Bronchial epithelial cell (primary cell): ENCODE data around the gene KSR1. TPM values are rescaled to one million over a fixed set of nuclear protein-coding genes. Genes with fewer than 3 reads are reported as not detected.

Source experiments
- DNase-seq: peaks from one replicate; pipeline ENCODE4 v3.0.0-alpha.2; 2010; ENCODE audit warnings: low read depth
- FAIRE-seq: peaks from 2 replicates; lab custom pipeline; 2011; peaks lifted over from hg19 to GRCh38; lab: Jason Lieb, UNC
- H3K27me3 ChIP-seq: 2 replicates; pipeline ENCODE4 v1.5.1; 2011; ENCODE audit warnings: low read length; ENCODE audit not compliant: control insufficient read depth, insufficient read depth
- H3K36me3 ChIP-seq: 2 replicates; pipeline ENCODE4 v1.5.1; 2011; ENCODE audit warnings: low read length; ENCODE audit not compliant: control insufficient read depth, insufficient read depth
- H3K4me3 ChIP-seq: 2 replicates; pipeline ENCODE4 v1.5.1; 2011; ENCODE audit warnings: mild to moderate bottlenecking, low read depth, low read length, control low read depth
- total RNA-seq: library from RNA; depleted of rRNA; stranded (reverse); fragments of >200 nt; gene quantifications from 2 replicates; pipeline ENCODE4 v1.2.1, GENCODE V29; 2014
- TF ChIP-seq, protein P1 (sequence below): IDR thresholded peaks from 2 replicates; pipeline ENCODE4 v1.5.1; 2011; ENCODE audit warnings: mild to moderate bottlenecking, moderate library complexity, low read length, control low read depth, inconsistent platforms; ENCODE audit not compliant: insufficient read depth, severe bottlenecking

KSR1 gene
- total RNA-seq, 1 donor from 2014 or later: 0.53 TPM

DNA sequence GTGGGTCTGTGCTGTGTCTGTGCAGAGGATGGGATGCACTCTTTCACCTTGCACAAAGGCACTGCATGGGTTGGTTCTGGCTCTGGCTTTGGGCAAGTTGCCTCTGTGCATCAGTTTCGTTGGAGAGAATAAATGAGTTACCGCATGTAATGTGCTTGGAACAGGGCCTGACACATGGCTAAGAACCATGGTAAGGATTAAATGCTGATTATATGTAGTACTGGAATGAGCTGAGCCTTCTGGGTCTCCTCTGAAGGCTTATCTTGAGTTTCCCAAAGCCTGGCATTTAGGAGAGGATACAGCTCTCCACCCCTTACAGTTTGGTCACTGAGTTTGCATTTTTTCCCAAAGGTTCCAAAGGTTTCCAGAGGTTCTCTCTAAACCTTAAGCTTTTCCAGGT is 69.1 kb downstream of the KSR1 start:
- Histone ChIP-seq H3K36me3 (no peaks in the 10 kb centered on the region), H3K27me3 (no peaks in the 10 kb centered on the region), H3K4me3 (no peak overlapping the region)
- TF ChIP-seq, protein P1, sequence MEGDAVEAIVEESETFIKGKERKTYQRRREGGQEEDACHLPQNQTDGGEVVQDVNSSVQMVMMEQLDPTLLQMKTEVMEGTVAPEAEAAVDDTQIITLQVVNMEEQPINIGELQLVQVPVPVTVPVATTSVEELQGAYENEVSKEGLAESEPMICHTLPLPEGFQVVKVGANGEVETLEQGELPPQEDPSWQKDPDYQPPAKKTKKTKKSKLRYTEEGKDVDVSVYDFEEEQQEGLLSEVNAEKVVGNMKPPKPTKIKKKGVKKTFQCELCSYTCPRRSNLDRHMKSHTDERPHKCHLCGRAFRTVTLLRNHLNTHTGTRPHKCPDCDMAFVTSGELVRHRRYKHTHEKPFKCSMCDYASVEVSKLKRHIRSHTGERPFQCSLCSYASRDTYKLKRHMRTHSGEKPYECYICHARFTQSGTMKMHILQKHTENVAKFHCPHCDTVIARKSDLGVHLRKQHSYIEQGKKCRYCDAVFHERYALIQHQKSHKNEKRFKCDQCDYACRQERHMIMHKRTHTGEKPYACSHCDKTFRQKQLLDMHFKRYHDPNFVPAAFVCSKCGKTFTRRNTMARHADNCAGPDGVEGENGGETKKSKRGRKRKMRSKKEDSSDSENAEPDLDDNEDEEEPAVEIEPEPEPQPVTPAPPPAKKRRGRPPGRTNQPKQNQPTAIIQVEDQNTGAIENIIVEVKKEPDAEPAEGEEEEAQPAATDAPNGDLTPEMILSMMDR: no peak
- DNase-seq: no peak
- FAIRE-seq: no peak

DNA sequence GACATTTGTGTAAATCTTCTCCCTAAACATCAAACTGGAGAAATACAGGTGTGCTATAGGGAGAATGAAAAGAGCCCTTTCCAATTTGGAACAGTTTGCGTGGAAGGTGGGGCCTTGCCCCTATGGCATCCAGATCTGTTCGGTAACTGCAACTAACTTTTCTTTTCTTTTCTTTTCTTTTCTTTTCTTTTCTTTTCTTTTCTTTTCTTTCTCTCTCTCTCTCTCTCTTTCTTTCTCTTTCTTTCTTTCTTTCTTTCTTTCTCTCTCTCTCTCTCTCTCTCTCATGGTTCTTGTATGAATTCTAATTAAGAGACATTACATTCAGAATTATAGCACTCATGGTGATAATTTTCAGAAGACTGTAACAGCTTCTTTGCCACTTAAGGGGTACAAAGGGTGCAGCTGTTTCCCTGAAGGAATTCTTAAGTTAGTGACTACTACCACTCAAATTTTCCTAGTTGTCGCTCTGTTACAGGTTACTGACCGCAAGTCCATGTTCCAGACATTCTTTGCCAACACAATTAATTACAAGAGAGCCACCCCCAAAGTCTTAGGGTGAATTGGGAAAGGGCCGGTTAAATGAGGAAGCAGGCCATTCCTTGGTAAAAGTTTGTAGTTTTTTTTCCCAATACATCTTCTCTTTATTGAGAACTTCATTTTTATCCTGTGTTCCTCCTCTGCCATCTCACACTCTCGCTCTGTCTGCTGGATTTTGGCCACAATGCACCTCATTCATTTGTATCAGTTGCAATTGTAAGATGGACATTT is 69.8 kb downstream of the KSR1 start:
- FAIRE-seq (no peak), DNase-seq (no peak)
- no peaks in the 10 kb centered on the region for H3K27me3 ChIP-seq
- TF ChIP-seq, protein P1: no peak
- no peak overlapping the region for H3K4me3 ChIP-seq
- no peaks in the 10 kb centered on the region for H3K36me3 ChIP-seq

DNA sequence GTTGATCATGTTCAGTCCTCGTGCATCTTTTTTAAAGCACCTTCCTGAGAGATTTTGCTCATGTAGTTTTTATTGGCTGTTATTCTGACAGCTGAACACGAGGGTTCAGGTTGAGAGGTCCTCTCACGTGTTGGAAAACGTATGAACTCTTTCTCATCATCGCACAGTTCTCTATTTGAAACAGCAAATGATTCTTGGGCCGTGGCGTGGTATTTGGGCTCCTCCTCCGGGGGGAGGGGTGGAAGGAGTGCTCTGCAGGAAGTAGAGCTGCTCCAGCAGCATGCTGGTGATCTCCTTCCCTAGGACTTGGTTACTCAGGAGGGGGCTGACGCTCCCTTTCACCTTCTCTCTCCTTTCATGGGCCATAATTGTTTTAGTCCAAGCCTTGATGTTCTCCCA is 70.4 kb downstream of the KSR1 start:
- TF ChIP-seq, protein P1: no peak
- no peak for DNase-seq
- Histone ChIP-seq H3K4me3 (no peak overlapping the region), H3K27me3 (no peaks in the 10 kb centered on the region), H3K36me3 (no peaks in the 10 kb centered on the region)
- FAIRE-seq: no peak

DNA sequence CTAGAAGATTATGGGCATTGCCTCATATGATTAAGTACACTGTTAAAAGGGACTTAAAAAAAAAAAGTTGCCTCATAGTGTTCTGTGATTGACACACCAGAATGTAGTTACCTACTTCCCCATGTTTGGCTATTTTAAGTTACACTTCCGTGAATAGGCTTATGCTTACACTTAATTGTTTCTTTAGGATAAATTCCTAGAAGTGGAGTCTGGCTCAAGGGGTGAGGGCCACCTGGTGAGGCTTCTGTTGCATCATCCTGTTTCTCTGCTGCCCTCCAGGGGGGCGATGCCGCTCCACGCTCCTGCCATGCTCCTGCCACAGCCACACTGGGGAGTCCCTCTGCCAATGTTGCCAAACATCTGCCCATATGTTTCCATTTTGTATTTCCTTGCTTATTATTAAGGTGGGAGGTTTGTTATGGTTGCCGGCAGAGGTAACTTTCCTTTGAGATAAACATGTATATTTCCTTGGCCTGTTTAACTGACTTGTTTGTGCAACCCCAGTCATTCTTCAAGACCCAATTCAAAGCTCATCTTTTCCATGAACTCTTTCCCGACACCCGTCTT is 73.1 kb downstream of the KSR1 start:
- TF ChIP-seq, protein P1: no peak
- Histone ChIP-seq H3K4me3 (no peak overlapping the region), H3K27me3 (no peaks in the 10 kb centered on the region), H3K36me3 (no peaks in the 10 kb centered on the region)
- FAIRE-seq (no peak), DNase-seq (peak; percentile 44)

DNA sequence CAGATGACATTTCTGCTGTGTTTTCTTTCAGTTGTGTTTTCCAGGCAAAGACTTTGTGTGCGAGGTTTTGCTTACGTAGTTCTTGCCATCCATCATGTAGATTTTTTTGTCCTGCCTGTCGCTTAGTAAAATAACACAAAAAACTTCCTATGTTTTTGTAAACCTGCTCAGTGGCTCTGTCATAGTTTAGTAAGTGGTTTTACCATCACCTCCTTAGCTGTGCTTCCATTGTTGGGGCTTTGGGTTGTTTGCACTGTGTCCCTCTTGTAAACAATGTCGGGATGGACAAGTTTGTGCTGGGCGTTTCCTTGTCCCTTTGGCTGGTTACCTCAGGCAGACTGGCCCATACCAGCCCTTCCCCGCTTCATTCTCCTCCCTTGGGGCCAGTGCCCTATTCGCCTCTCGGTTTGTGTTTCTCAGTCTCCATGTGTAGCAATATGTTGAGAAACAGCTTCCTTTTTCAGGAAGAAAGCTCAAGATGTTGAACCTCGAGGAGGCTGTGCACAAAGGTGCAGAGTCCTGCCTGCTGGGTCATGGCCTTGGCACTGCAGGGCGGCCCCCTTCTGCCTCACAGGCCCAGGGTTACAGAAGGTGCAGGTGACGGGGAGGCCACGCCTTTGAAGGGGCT is 74.6 kb downstream of the KSR1 start:
- FAIRE-seq (no peak), DNase-seq (no peak)
- H3K36me3 ChIP-seq: no peaks in the 10 kb centered on the region
- H3K27me3 ChIP-seq: no peaks in the 10 kb centered on the region
- TF ChIP-seq, protein P1: no peak
- no peak overlapping the region for H3K4me3 ChIP-seq
